Transverse colon (tissue), 3 donors: Measurements from ENCODE around the gene RAX2.

Source experiments
- CTCF ChIP-seq, 5 experiments: fragments of 200-600 bp in 3 of 5; fragments of 450-650 bp in 2 of 5; sonication (generic) in 3 of 5; IDR thresholded peaks; 1 replicate in 2 of 5; 2 replicates in 3 of 5; pipeline ENCODE4 v1.5.1; 2016 to 2017; ENCODE audit warnings: antibody characterized with exemption in 5 of 5, inconsistent platforms in 3 of 5, mild to moderate bottlenecking in 2 of 5, moderate library complexity in 1 of 5
- POLR2A ChIP-seq: fragments of 450-650 bp; IDR thresholded peaks from one replicate; pipeline ENCODE4 v1.6.1; 2016; ENCODE audit warnings: antibody characterized with exemption, mild to moderate bottlenecking, moderate library complexity

GRCh38 chr19:3737487-3738205 is 34.4 kb downstream of the RAX2 start:
- TF ChIP-seq CTCF (IDR thresholded peaks at IDR 0.05) (no peak), POLR2A (no peak)
